ENCODE measurements around the gene CUL4A.
"Not testable (repeated sequence)": the region's sequence is repeated elsewhere in the genome, so short reads cannot be mapped to it uniquely, and the experiment has no call there.

The CUL4A gene

GRCh38 chr13:113239357-113239756 lies 29.9 kb downstream of the CUL4A start:
- no peak for DNase-seq (ENCODE audit: low read depth)

GRCh38 chr13:113239986-113240385 lies 30.6 kb downstream of the CUL4A start:
- DNase-seq (ENCODE audit: low read depth): no peak

- not testable (repeated sequence) for DNase-seq (ENCODE audit: low read depth)
These were observed 32.2 kb downstream of the CUL4A start for GRCh38 chr13:113241623-113242022.

GRCh38 chr13:113243847-113244246 lies 34.4 kb downstream of the CUL4A start:
- no peak for DNase-seq (ENCODE audit: low read depth)

DNA sequence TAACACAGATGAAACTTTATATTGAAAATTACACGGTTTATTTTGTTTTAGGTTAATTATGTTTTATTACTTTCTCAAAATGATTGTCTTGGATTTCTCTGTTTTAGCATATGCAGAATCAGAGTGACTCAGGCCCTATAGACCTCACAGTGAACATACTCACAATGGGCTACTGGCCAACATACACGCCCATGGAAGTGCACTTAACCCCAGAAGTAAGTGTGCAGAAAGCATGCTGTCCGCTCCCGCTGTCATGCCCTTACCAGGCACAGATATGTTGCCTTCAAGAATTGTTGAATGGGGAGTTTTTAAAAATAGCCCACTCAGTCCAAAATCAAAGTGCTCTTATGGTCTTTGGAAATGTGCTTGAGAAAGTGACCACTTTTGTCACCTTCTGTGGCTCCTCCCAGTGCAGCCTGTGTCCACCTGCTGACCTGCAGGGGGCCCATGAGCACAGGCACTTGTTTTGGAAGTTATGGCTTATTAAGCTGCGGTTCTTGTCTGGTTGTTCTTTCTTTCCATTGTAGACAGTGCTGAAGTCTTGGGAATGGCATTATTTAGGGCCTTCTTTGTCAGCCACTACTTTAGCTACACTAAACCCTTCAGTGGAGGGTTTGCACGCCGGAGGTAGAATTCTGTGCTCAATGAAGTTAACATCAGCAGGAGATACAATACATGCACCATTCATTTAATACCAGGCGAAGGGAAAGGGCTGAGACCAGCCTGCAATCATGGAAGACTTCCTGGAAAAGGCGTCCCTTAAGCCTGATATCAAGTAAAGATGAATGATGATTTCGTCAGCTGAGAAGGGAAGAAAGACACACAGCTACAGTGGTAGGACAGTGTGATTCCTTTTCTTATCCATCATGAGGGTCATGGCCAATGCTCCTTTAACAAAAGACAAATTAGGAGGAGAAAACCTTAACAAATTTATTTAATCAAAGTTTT lies 36.7 kb downstream of the CUL4A start:
- DNase-seq (ENCODE audit: low read depth): no peak

GRCh38 chr13:113252516-113253095 lies 43.2 kb downstream of the CUL4A start:
- no peak for DNase-seq (ENCODE audit: low read depth)

DNA sequence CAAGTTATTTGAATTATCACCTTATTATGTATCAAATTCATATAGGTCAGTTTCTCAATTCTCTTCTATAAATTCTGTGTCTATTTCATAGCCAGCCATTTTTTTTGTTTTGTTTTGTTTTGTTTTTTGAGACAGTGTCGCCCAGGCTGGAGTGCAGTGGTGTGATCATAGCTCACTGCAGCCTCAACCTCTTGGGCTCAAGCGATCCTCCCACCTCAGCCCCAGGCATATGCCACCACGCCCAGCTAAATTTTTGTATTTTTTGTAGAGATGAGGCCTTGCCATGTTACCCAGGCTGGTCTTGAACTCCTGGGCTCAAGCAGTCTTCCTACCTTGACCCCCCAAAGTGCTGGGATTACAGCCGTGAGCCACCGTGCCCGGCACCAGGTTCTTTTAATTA lies 48.5 kb downstream of the CUL4A start:
- DNase-seq (ENCODE audit: low read depth): not testable (repeated sequence)

DNA sequence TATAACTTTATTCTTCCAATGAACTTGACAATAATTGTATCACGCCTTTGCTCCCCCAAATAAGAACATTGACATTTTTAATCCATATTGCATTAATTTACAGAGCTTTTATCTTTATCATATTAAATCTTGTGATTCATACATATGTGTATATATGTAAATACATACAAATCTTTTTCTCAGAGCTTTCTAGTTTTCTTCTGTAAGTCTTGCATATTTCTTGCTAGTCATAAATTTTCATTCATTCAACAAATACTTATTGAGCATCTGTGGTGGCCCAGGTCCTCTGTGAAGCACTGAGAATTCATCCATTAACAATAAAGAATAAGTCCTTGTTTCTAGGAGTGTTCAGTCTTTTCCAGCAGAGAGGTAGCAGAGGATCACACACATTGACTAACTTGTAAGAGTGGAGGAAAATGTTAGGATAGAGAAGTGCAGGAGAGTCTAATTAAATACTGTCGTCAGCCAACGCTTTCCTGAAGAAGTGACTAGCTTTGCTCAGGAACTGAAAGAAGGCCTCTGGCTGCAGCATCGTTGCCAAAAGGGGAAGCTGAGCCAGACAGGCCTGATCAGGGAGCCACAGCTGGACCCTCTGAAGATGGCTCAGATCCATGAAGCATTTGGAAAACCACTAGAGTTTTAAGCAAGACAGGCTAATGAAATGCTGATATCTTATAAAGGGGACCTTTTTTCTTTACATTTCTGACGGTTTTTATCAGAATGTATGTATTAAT lies 49.1 kb downstream of the CUL4A start:
- no peak for DNase-seq (ENCODE audit: low read depth)

DNA sequence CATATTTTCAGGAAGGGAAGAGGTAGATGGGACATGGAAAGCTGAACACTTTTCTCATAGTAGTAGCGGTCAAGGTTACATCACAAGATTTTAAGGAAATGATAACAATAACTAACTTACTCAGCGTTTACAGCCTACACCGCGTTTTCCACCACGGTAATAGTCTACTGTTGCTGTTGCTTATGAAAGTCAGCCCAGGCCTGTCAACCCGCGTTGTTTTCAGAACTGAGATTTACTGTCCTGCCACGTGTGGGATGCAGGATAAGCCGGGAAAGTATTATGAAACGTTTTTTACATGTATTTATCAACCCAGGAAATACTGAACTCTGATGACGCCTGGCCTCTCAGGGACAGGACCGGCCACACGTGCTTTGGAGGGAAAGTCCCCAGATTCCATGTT lies 51.6 kb downstream of the CUL4A start:
- no peak for DNase-seq (ENCODE audit: low read depth)

DNA sequence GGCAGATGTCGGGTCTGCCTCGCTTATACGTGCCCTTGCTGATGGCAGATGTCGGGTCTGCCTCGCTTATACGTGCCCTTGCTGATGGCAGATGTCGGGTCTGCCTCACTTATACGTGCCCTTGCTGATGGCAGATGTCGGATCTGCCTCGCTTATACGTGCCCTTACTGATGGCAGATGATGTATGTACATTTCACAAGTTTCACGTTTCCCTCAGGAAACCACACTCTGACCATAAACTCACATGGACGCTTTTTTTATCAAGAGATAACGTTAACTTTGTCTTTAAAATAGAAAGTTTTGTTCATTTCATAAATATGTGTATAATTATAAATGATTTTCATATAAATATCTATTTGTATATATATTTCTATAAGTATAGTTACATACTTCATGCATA lies 53.6 kb downstream of the CUL4A start:
- not testable (repeated sequence) for DNase-seq (ENCODE audit: low read depth)

DNA sequence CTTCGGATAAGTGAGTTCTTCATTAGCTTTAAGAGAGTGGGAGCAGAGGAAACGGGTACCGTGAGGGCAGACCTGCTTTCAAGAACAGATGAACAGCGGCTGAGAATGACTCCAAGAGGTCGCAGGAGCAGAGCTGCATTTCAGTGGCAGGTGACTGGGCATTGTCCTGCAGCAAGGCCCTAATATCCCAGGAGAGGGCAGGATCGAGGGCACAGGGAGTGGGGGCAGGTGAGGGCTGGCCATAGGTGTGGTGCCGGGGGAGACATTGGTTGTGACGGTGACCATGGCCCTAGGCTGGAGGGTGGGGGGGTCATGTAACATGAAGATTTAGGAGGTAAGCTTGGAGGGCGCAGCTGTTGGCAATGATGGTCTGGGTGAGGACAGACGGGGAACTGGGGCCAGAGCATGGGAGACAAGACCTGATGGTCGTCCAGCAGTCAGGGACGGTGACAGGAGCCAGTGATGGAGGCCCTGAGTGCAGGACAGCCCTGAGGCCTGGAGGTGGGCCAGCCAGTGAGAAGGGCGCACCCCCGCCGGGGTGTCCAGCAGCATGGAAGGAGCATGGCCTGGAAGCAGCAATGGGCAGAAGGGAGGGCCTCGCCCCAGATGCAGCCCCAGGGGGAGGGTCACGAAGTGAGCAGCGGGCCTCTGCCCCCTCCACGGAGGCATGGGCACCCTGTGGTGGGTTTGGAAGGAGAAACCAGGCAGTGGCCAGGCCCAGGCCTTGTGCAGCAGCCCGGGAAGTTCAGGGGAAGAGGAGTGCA lies 58.4 kb downstream of the CUL4A start:
- no peak for DNase-seq (ENCODE audit: low read depth)

- DNase-seq (ENCODE audit: low read depth): no peak
These were observed 62.6 kb downstream of the CUL4A start for GRCh38 chr13:113272031-113272430.

GRCh38 chr13:113272701-113273181 lies 63.3 kb downstream of the CUL4A start:
- DNase-seq (ENCODE audit: low read depth): no peak

DNA sequence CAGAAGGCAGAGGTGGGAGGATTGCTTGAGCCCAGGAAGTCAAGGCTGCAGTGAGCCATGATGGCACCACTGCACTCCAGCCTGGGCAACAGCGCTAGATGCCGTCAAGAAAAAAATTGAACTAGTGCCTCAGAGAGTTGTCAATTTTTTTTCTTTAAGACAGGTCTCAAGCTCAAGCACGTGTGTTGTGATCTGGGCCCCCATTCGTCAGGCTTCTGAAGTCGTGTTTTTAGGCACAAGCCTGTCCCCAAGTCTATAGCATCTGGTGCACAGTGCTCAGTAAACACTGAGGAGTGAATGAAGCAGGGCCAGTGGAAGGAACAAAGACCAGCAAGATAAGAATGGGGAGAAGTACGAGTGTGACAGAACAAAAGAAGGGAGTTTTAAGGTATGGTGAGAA lies 63.9 kb downstream of the CUL4A start:
- no peak for DNase-seq (ENCODE audit: low read depth)

DNA sequence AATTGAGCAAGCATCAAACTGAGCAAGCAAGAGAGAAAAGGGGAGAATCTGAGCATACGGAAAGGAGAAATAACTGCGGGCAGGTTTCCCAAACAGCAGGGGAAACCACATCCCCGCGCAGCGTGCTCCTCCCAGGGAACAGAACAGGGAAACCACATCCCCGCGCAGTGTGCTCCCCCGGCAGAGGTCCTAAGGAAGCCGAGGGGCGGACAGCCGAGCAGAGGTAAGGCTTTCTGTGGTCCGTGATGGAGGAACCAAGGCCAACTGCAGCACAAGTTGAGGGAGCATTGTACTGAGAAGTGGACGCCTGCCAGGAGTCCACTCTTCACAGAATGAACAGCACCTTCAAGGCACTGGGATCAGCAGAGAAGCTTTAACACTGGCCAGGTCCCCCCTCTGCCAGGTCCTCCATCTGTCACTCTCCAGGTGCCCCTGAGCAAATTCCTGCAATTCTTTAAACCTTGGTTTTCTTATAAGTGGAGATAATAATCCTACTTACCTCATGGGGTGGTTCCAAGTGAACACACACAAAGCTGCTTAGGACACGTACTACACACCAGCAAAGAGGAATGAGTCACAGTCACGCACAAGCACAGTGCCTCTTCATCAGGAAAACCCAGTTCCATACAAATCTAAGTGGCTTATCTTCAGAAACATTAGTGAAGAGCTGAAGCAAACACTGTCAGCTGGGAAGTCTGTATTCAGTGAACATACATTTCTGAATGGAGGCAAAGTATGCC lies 64.6 kb downstream of the CUL4A start:
- DNase-seq (ENCODE audit: low read depth): no peak

DNA sequence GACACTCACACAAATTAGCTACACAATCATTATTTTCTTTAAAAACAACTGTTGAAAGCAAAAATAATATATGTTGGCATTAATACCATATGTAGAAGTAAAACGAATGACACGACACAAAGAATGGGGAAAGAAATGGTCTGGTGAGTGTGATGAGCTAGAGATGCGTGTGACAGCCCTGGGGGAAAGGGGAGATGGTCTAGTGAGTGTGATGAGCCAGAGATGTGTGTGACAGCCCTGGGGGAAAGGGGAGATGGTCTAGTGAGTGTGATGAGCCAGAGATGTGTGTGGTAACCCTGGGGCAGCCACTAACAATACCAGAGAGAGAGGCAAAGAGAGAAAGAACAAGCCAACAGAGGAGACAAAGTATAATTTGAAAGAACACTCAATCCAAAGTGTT lies 65.3 kb downstream of the CUL4A start:
- no peak for DNase-seq (ENCODE audit: low read depth)

GRCh38 chr13:113275387-113275786 lies 66.0 kb downstream of the CUL4A start:
- no peak for DNase-seq (ENCODE audit: low read depth)

GRCh38 chr13:113280126-113280525 lies 70.7 kb downstream of the CUL4A start:
- DNase-seq (ENCODE audit: low read depth): no peak

GRCh38 chr13:113283904-113284303 lies 74.5 kb downstream of the CUL4A start:
- no peak for DNase-seq (ENCODE audit: low read depth)

GRCh38 chr13:113288880-113289279 lies 79.5 kb downstream of the CUL4A start:
- DNase-seq (ENCODE audit: low read depth): no peak

DNA sequence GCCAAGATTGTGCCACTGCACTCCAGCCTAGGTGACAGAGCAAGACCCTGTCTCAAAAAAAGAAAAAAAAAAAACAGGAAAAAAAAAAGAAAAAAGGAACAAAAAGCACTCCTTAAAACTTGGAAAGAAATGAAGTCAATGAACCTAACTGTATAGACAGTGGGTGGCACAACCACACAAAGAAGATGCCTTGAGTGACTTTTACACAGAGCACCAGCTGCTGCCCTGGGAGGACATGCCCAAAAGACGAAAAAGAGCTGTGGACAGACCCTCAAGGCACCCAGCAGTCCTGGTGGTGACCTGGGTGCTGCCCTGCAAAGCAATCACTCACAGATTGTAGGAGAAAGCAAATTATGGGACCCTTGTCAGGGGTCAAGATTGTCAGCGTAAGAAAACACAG lies 81.7 kb downstream of the CUL4A start:
- DNase-seq (ENCODE audit: low read depth): no peak

Data from stimulated activated CD8-positive, alpha-beta memory T cell treated with anti-CD3 and anti-CD28 coated beads, Interleukin-15, amount 100 ng/mL, for 24 hours (primary cell).